Astrocyte of the cerebellum (primary cell): ENCODE data around the gene SEMA3B.

ENCODE experiments used
- DNase-seq: peaks from one replicate; pipeline ENCODE4 v3.0.0-alpha.2; 2011; ENCODE audit warnings: low read depth
- H3K4me3 ChIP-seq: 2 replicates; pipeline ENCODE4 v1.5.1; 2011; ENCODE audit warnings: mild to moderate bottlenecking, low read depth, low read length, moderate library complexity
- CTCF ChIP-seq: IDR thresholded peaks from 2 replicates; pipeline ENCODE4 v1.5.1; 2012; ENCODE audit warnings: low read length, low read depth, moderate library complexity, mild to moderate bottlenecking; ENCODE audit errors: missing control alignments
- in situ Hi-C: cut with HindIII; loops from 2 replicates; pipeline ENCODE4 v1.10.0; 2017; ENCODE audit warnings: low sequenced_read_pairs

SEMA3B gene

GRCh38 chr3:50249457-50249856 lies 19.5 kb upstream of the SEMA3B start:
- no peak for DNase-seq
- TF ChIP-seq CTCF, result no peak
- in situ Hi-C loops, result no loop called here
- no peak overlapping the region for H3K4me3 ChIP-seq

- in situ Hi-C loops, result no loop called here
- TF ChIP-seq CTCF, result no peak
- no peak for DNase-seq
- no peak overlapping the region for H3K4me3 ChIP-seq
Observed at GRCh38 chr3:50250514-50250913, 18.4 kb upstream of the SEMA3B start.

- no peak for TF ChIP-seq CTCF
- in situ Hi-C loops, result no loop called here
- DNase-seq, result no peak
- H3K4me3 ChIP-seq, result no peak overlapping the region
Observed at GRCh38 chr3:50251220-50251619, 17.7 kb upstream of the SEMA3B start.

GRCh38 chr3:50254577-50255250 lies 14.2 kb upstream of the SEMA3B start:
- in situ Hi-C loops, result no loop called here
- no peak overlapping the region for H3K4me3 ChIP-seq
- DNase-seq, result no peak
- TF ChIP-seq CTCF, result no peak

- in situ Hi-C loops, result no loop called here
- no peak for DNase-seq
- no peak for TF ChIP-seq CTCF
- H3K4me3 ChIP-seq, result no peak overlapping the region
Observed at GRCh38 chr3:50255251-50255615, 13.7 kb upstream of the SEMA3B start.

GRCh38 chr3:50256978-50257890 lies 11.7 kb upstream of the SEMA3B start:
- peak; percentile 72 for TF ChIP-seq CTCF
- no peak for DNase-seq
- no peak overlapping the region for H3K4me3 ChIP-seq
- in situ Hi-C loops, result no loop called here
